ENCODE results near the gene ID2.

Gene ID2

GRCh38 chr2:8714971-8715370, 33.1 kb downstream of the ID2 start:
- H3K36me3 ChIP-seq (replicated peaks in 1 of 2; ENCODE audit: control insufficient read depth in 2 of 2, insufficient read depth in 2 of 2, low read length in 2 of 2) = no peaks in the 10 kb centered on the region
- H4K91ac ChIP-seq (ENCODE audit: low read depth, low read length, poor library complexity) = no peak overlapping the region
- H3K9me3 ChIP-seq (replicated peaks in 1 of 2; ENCODE audit: control insufficient read depth in 2 of 2, insufficient read depth in 1 of 2, low read depth in 1 of 2, low read length in 2 of 2) = no peaks in the 10 kb centered on the region
- H3K9ac ChIP-seq (ENCODE audit: low read depth, low read length, poor library complexity) = no peak overlapping the region
- no peak overlapping the region for H2BK12ac ChIP-seq (ENCODE audit: low read length)
- H2BK5ac ChIP-seq (ENCODE audit: low read length) = no peak overlapping the region
- H4K8ac ChIP-seq (ENCODE audit: low read depth, low read length) = no peak overlapping the region
- no peaks in the 10 kb centered on the region for H3K79me1 ChIP-seq (ENCODE audit: low read depth, low read length)
- H3K18ac ChIP-seq (ENCODE audit: low read length) = no peak overlapping the region
- no peak overlapping the region for H3K14ac ChIP-seq (ENCODE audit: low read length)
- H2AK5ac ChIP-seq (ENCODE audit: low read depth, low read length) = no peak overlapping the region
- no peak overlapping the region for H3K4ac ChIP-seq (ENCODE audit: low read length)
- whole genome bisulfite sequencing, 2 donors (ENCODE audit: extremely low coverage in 2 of 2, insufficient read length in 2 of 2, insufficient replicate concordance in 1 of 2) = no CpG with 5 or more reads among the region's 5 CpGs
- no peaks in the 10 kb centered on the region for H3K27me3 ChIP-seq (ENCODE audit: control insufficient read depth in 3 of 3, insufficient read depth in 3 of 3, low read depth in 1 of 3, low read length in 3 of 3)
- no peak for DNase-seq (ENCODE audit: low spot score)
- H3K27ac ChIP-seq (replicated peaks; ENCODE audit: low read length) = no peak overlapping the region
- H3K4me3 ChIP-seq (ENCODE audit: low read length in 2 of 2) = no peak overlapping the region
- H3K4me2 ChIP-seq (ENCODE audit: insufficient read depth, low read length, poor library complexity, severe bottlenecking) = no peak overlapping the region
- H2AFZ ChIP-seq (ENCODE audit: low read length) = no peak overlapping the region
- H2BK120ac ChIP-seq (ENCODE audit: low read depth, low read length) = no peak overlapping the region
- H3K4me1 ChIP-seq (ENCODE audit: control insufficient read depth in 2 of 2, insufficient read depth in 1 of 2, low read depth in 1 of 2, low read length in 2 of 2) = peaks cover 2 to 6% of the 10 kb centered on the region in 2 donors
- no peak overlapping the region for H2BK15ac ChIP-seq (ENCODE audit: low read length)
- no peak overlapping the region for H3K23ac ChIP-seq (ENCODE audit: low read depth, low read length, poor library complexity)

- no peak for DNase-seq (ENCODE audit: low spot score)
Measured at GRCh38 chr2:8719528-8719927, 37.7 kb downstream of the ID2 start.

GRCh38 chr2:8720741-8721140, 38.9 kb downstream of the ID2 start:
- no peak overlapping the region for H3K14ac ChIP-seq (ENCODE audit: low read length)
- no peak overlapping the region for H4K8ac ChIP-seq (ENCODE audit: low read depth, low read length)
- H3K18ac ChIP-seq (ENCODE audit: low read length) = no peak overlapping the region

More at GRCh38 chr2:8719528-8719927, 37.7 kb downstream of the ID2 start:
- H3K4me1 ChIP-seq (ENCODE audit: control insufficient read depth in 2 of 2, insufficient read depth in 1 of 2, low read depth in 1 of 2, low read length in 2 of 2) = no peaks in the 10 kb centered on the region
- no peak overlapping the region for H3K4me2 ChIP-seq (ENCODE audit: insufficient read depth, low read length, poor library complexity, severe bottlenecking)
- H3K23ac ChIP-seq (ENCODE audit: low read depth, low read length, poor library complexity) = no peak overlapping the region
- no CpG with 5 or more reads among the region's 3 CpGs for WGBS, 2 donors (ENCODE audit: extremely low coverage in 2 of 2, insufficient read length in 2 of 2, insufficient replicate concordance in 1 of 2)
- H3K18ac ChIP-seq (ENCODE audit: low read length) = no peak overlapping the region
- H3K14ac ChIP-seq (ENCODE audit: low read length) = no peak overlapping the region
- no peak overlapping the region for H2BK12ac ChIP-seq (ENCODE audit: low read length)
- H3K36me3 ChIP-seq (replicated peaks in 1 of 2; ENCODE audit: control insufficient read depth in 2 of 2, insufficient read depth in 2 of 2, low read length in 2 of 2) = no peaks in the 10 kb centered on the region
- H3K9me3 ChIP-seq (replicated peaks in 1 of 2; ENCODE audit: control insufficient read depth in 2 of 2, insufficient read depth in 1 of 2, low read depth in 1 of 2, low read length in 2 of 2) = no peaks in the 10 kb centered on the region
- no peak overlapping the region for H3K4ac ChIP-seq (ENCODE audit: low read length)
- no peak overlapping the region for H3K4me3 ChIP-seq (ENCODE audit: low read length in 2 of 2)
- H2BK15ac ChIP-seq (ENCODE audit: low read length) = no peak overlapping the region
- H3K27me3 ChIP-seq (ENCODE audit: control insufficient read depth in 3 of 3, insufficient read depth in 3 of 3, low read depth in 1 of 3, low read length in 3 of 3) = no peaks in the 10 kb centered on the region
- no peak overlapping the region for H2AFZ ChIP-seq (ENCODE audit: low read length)
- no peak overlapping the region for H2AK5ac ChIP-seq (ENCODE audit: low read depth, low read length)
- no peak overlapping the region for H3K9ac ChIP-seq (ENCODE audit: low read depth, low read length, poor library complexity)
- no peak overlapping the region for H2BK5ac ChIP-seq (ENCODE audit: low read length)
- no peak overlapping the region for H4K91ac ChIP-seq (ENCODE audit: low read depth, low read length, poor library complexity)
- no peak overlapping the region for H3K27ac ChIP-seq (replicated peaks; ENCODE audit: low read length)
- no peak overlapping the region for H2BK120ac ChIP-seq (ENCODE audit: low read depth, low read length)
- no peak overlapping the region for H4K8ac ChIP-seq (ENCODE audit: low read depth, low read length)
- no peaks in the 10 kb centered on the region for H3K79me1 ChIP-seq (ENCODE audit: low read depth, low read length)

GRCh38 chr2:8721410-8721809, 39.6 kb downstream of the ID2 start:
- Histone ChIP-seq H3K4me2 (ENCODE audit: insufficient read depth, low read length, poor library complexity, severe bottlenecking) (no peak overlapping the region), H3K23ac (ENCODE audit: low read depth, low read length, poor library complexity) (no peak overlapping the region), H3K27ac (replicated peaks; ENCODE audit: low read length) (no peak overlapping the region), H4K8ac (ENCODE audit: low read depth, low read length) (no peak overlapping the region), H3K9ac (ENCODE audit: low read depth, low read length, poor library complexity) (no peak overlapping the region), H2BK5ac (ENCODE audit: low read length) (no peak overlapping the region), H3K18ac (ENCODE audit: low read length) (no peak overlapping the region), H3K27me3 (ENCODE audit: control insufficient read depth in 3 of 3, insufficient read depth in 3 of 3, low read depth in 1 of 3, low read length in 3 of 3) (no peaks in the 10 kb centered on the region), H3K4me1 (ENCODE audit: control insufficient read depth in 2 of 2, insufficient read depth in 1 of 2, low read depth in 1 of 2, low read length in 2 of 2) (no peaks in the 10 kb centered on the region), H2BK12ac (ENCODE audit: low read length) (no peak overlapping the region), H2BK15ac (ENCODE audit: low read length) (no peak overlapping the region), H3K14ac (ENCODE audit: low read length) (no peak overlapping the region), H3K9me3 (replicated peaks in 1 of 2; ENCODE audit: control insufficient read depth in 2 of 2, insufficient read depth in 1 of 2, low read depth in 1 of 2, low read length in 2 of 2) (no peaks in the 10 kb centered on the region), H2BK120ac (ENCODE audit: low read depth, low read length) (no peak overlapping the region), H3K36me3 (replicated peaks in 1 of 2; ENCODE audit: control insufficient read depth in 2 of 2, insufficient read depth in 2 of 2, low read length in 2 of 2) (no peaks in the 10 kb centered on the region), H3K4me3 (ENCODE audit: low read length in 2 of 2) (no peak overlapping the region), H3K4ac (ENCODE audit: low read length) (no peak overlapping the region), H2AK5ac (ENCODE audit: low read depth, low read length) (no peak overlapping the region), H3K79me1 (ENCODE audit: low read depth, low read length) (no peaks in the 10 kb centered on the region), H2AFZ (ENCODE audit: low read length) (no peak overlapping the region), H4K91ac (ENCODE audit: low read depth, low read length, poor library complexity) (no peak overlapping the region)
- no peak for DNase-seq (ENCODE audit: low spot score)
- WGBS, 2 donors (ENCODE audit: extremely low coverage in 2 of 2, insufficient read length in 2 of 2, insufficient replicate concordance in 1 of 2) = no CpG with 5 or more reads among the region's 3 CpGs

More at GRCh38 chr2:8720741-8721140, 38.9 kb downstream of the ID2 start:
- no peaks in the 10 kb centered on the region for H3K36me3 ChIP-seq (replicated peaks in 1 of 2; ENCODE audit: control insufficient read depth in 2 of 2, insufficient read depth in 2 of 2, low read length in 2 of 2)
- no peak overlapping the region for H4K91ac ChIP-seq (ENCODE audit: low read depth, low read length, poor library complexity)
- no peak overlapping the region for H3K4me2 ChIP-seq (ENCODE audit: insufficient read depth, low read length, poor library complexity, severe bottlenecking)
- no peak overlapping the region for H3K23ac ChIP-seq (ENCODE audit: low read depth, low read length, poor library complexity)
- no peak for DNase-seq (ENCODE audit: low spot score)
- no peak overlapping the region for H3K4ac ChIP-seq (ENCODE audit: low read length)
- no peak overlapping the region for H2BK5ac ChIP-seq (ENCODE audit: low read length)
- H3K9ac ChIP-seq (ENCODE audit: low read depth, low read length, poor library complexity) = no peak overlapping the region
- no peaks in the 10 kb centered on the region for H3K9me3 ChIP-seq (replicated peaks in 1 of 2; ENCODE audit: control insufficient read depth in 2 of 2, insufficient read depth in 1 of 2, low read depth in 1 of 2, low read length in 2 of 2)
- no peaks in the 10 kb centered on the region for H3K4me1 ChIP-seq (ENCODE audit: control insufficient read depth in 2 of 2, insufficient read depth in 1 of 2, low read depth in 1 of 2, low read length in 2 of 2)
- H2BK12ac ChIP-seq (ENCODE audit: low read length) = no peak overlapping the region
- H2BK15ac ChIP-seq (ENCODE audit: low read length) = no peak overlapping the region
- H2AFZ ChIP-seq (ENCODE audit: low read length) = no peak overlapping the region
- H3K27ac ChIP-seq (replicated peaks; ENCODE audit: low read length) = no peak overlapping the region
- H3K27me3 ChIP-seq (ENCODE audit: control insufficient read depth in 3 of 3, insufficient read depth in 3 of 3, low read depth in 1 of 3, low read length in 3 of 3) = no peaks in the 10 kb centered on the region
- no peak overlapping the region for H2BK120ac ChIP-seq (ENCODE audit: low read depth, low read length)
- WGBS, 2 donors (ENCODE audit: extremely low coverage in 2 of 2, insufficient read length in 2 of 2, insufficient replicate concordance in 1 of 2) = no CpG with 5 or more reads among the region's 3 CpGs
- H2AK5ac ChIP-seq (ENCODE audit: low read depth, low read length) = no peak overlapping the region
- H3K79me1 ChIP-seq (ENCODE audit: low read depth, low read length) = no peaks in the 10 kb centered on the region
- H3K4me3 ChIP-seq (ENCODE audit: low read length in 2 of 2) = no peak overlapping the region
